ENCODE measurements around the gene GAGE12H. TPM values are rescaled to one million over a fixed set of nuclear protein-coding genes. Genes with fewer than 3 reads are reported as not detected.

The GAGE12H gene
- total and polyA plus RNA-seq, 2 of the 13 experiments (the other 11 are each of a cell fraction or from before 2014, with no cell fraction given), result not detected

GRCh38 chrX:49610718-49611310, 31.1 kb downstream of the GAGE12H start (continued):
- TF ChIP-seq SKIL (CRISPR knock-in tag; IDR thresholded peaks at IDR 0.05; ENCODE audit: borderline replicate concordance) (peak; percentile 17; the same call in 1 of the 2 replicates), ISL2 (CRISPR knock-in tag; IDR thresholded peaks at IDR 0.05) (peak; percentile 65), RARA (CRISPR knock-in tag; IDR thresholded peaks at IDR 0.05) (peak; percentile 59), XBP1 (CRISPR knock-in tag; IDR thresholded peaks at IDR 0.05) (no peak), SOX6 (IDR thresholded peaks at IDR 0.05) (no peak), SOX6 (CRISPR knock-in tag; IDR thresholded peaks at IDR 0.05) (peak; percentile 84), ERF (CRISPR knock-in tag; IDR thresholded peaks at IDR 0.05) (0 out of 2 replicates have a peak, but pooled peaks have one; percentile 21), HOXA3 (CRISPR knock-in tag; IDR thresholded peaks at IDR 0.05) (peak; percentile 42; the same call in 1 of the 2 replicates), MEIS2 (CRISPR knock-in tag; IDR thresholded peaks at IDR 0.05) (0 out of 2 replicates have a peak, but pooled peaks have one; percentile 22), NCOA2 (CRISPR knock-in tag; IDR thresholded peaks at IDR 0.05) (peak; percentile 36; the same call in 1 of the 2 replicates), MLX (CRISPR knock-in tag; IDR thresholded peaks at IDR 0.05) (peak; percentile 58; the same call in 1 of the 2 replicates), HNF4A (CRISPR knock-in tag; IDR thresholded peaks at IDR 0.05) (peak; percentile 34), SOX13 (IDR thresholded peaks at IDR 0.05) (peak; percentile 56), SOX13 (CRISPR knock-in tag; conservative IDR thresholded peaks at IDR 0.05 in 1 of 2, IDR thresholded peaks at IDR 0.05 in 1 of 2) (peak in 1 of 2 experiments; percentile 68; a peak in 1 of 4 replicates), ZNF816 (CRISPR knock-in tag; IDR thresholded peaks at IDR 0.05; ENCODE audit: borderline replicate concordance) (peak; percentile 41; the same call in 1 of the 2 replicates), TFAP4 (IDR thresholded peaks at IDR 0.05; ENCODE audit: borderline replicate concordance, low read depth) (peak; percentile 11; the same call in 1 of the 2 replicates), ATF3 (CRISPR knock-in tag; IDR thresholded peaks at IDR 0.05) (no peak), AHDC1 (CRISPR knock-in tag; IDR thresholded peaks at IDR 0.05; ENCODE audit: borderline replicate concordance) (peak; percentile 83; the same call in 1 of the 2 replicates), NFIC (IDR thresholded peaks at IDR 0.05; ENCODE audit: low read length) (0 out of 2 replicates have a peak, but pooled peaks have one; percentile 28), RXRB (CRISPR knock-in tag; IDR thresholded peaks at IDR 0.05; ENCODE audit: borderline replicate concordance) (peak; percentile 43; the same call in 1 of the 2 replicates), HNRNPUL1 (IDR thresholded peaks at IDR 0.05; ENCODE audit: low read depth, low read length) (no peak)

Data from HepG2 (cell line).